Measurements from ENCODE around the gene NIFK.
"Not testable (repeated sequence)": the region's sequence is repeated elsewhere in the genome, so short reads cannot be mapped to it uniquely, and the experiment has no call there.

The NIFK gene

GRCh38 chr2:121764681-121765228 lies 28.1 kb upstream of the NIFK start:
- H3K36me3 ChIP-seq (ENCODE audit: control insufficient read depth in 1 of 2, insufficient read depth in 2 of 2, low read length in 2 of 2), result peaks cover 54 to 88% of the 10 kb centered on the region in 2 donors
- H3K4me3 ChIP-seq (ENCODE audit: low read depth in 1 of 2, low read length in 2 of 2), result no peak overlapping the region
- no peaks in the 10 kb centered on the region for H3K9me3 ChIP-seq (ENCODE audit: control insufficient read depth in 1 of 2, low read length in 2 of 2)
- no peaks in the 10 kb centered on the region for H3K27me3 ChIP-seq (ENCODE audit: low read depth, low read length)
- H3K27ac ChIP-seq (ENCODE audit: low read length), result no peak overlapping the region
- H3K4me1 ChIP-seq (ENCODE audit: control insufficient read depth in 1 of 2, insufficient read depth in 2 of 2, low read length in 2 of 2), result no peaks in the 10 kb centered on the region

- H3K4me3 ChIP-seq (ENCODE audit: low read depth in 1 of 2, low read length in 2 of 2), result peak within 1 kb of the TSS; percentile 99
- no peaks in the 10 kb centered on the region for H3K27me3 ChIP-seq (ENCODE audit: low read depth, low read length)
- no peaks in the 10 kb centered on the region for H3K9me3 ChIP-seq (ENCODE audit: control insufficient read depth in 1 of 2, low read length in 2 of 2)
- H3K36me3 ChIP-seq (ENCODE audit: control insufficient read depth in 1 of 2, insufficient read depth in 2 of 2, low read length in 2 of 2), result peaks cover 4 to 17% of the 10 kb centered on the region in 2 donors
- peaks cover 6 to 27% of the 10 kb centered on the region in 2 donors for H3K4me1 ChIP-seq (ENCODE audit: control insufficient read depth in 1 of 2, insufficient read depth in 2 of 2, low read length in 2 of 2)
- H3K27ac ChIP-seq (ENCODE audit: low read length), result peak within 1 kb of the TSS; percentile 82
Measured at GRCh38 chr2:121755237-121756111, 18.8 kb upstream of the NIFK start, which contains the start of gene TSN. TSN (plus strand) TSS chr2:121755651; CDS start chr2:121755780, 129 bp downstream.

DNA sequence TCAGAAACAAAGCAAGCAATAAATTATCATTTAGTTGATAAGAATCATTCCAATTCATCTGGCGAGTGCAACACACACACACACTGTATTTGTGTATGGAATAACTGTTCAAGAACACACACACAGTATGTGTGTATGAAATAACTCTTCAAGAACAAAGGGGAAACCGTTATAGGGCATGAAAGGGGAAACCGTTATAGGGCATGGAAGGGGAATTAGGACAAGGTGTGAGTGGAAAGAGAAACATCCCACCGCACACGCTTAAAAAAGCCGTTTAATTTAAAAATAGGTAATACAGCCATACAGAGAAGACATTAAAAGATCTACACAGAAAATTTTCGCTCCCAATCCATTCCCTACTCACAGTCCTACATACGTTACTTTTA lies 18.2 kb upstream of the NIFK start:
- Histone ChIP-seq H3K4me3 (ENCODE audit: low read depth in 1 of 2, low read length in 2 of 2) (peak overlapping the region; percentile 86 to 99), H3K4me1 (ENCODE audit: control insufficient read depth in 1 of 2, insufficient read depth in 2 of 2, low read length in 2 of 2) (peaks cover 6 to 27% of the 10 kb centered on the region in 2 donors), H3K27me3 (ENCODE audit: low read depth, low read length) (no peaks in the 10 kb centered on the region), H3K36me3 (ENCODE audit: control insufficient read depth in 1 of 2, insufficient read depth in 2 of 2, low read length in 2 of 2) (peaks cover 4 to 10% of the 10 kb centered on the region in 2 donors), H3K27ac (ENCODE audit: low read length) (peak overlapping the region; percentile 42), H3K9me3 (ENCODE audit: control insufficient read depth in 1 of 2, low read length in 2 of 2) (no peaks in the 10 kb centered on the region)

- Histone ChIP-seq H3K4me3 (ENCODE audit: low read depth in 1 of 2, low read length in 2 of 2) (no peak overlapping the region), H3K9me3 (ENCODE audit: control insufficient read depth in 1 of 2, low read length in 2 of 2) (no peaks in the 10 kb centered on the region), H3K36me3 (ENCODE audit: control insufficient read depth in 1 of 2, insufficient read depth in 2 of 2, low read length in 2 of 2) (no peaks in the 10 kb centered on the region), H3K27me3 (ENCODE audit: low read depth, low read length) (no peaks in the 10 kb centered on the region), H3K27ac (ENCODE audit: low read length) (no peak overlapping the region), H3K4me1 (ENCODE audit: control insufficient read depth in 1 of 2, insufficient read depth in 2 of 2, low read length in 2 of 2) (no peaks in the 10 kb centered on the region)
Measured at GRCh38 chr2:121748202-121748601, 11.5 kb upstream of the NIFK start.

- Histone ChIP-seq H3K27me3 (ENCODE audit: low read depth, low read length) (no peaks in the 10 kb centered on the region), H3K27ac (ENCODE audit: low read length) (no peak overlapping the region), H3K36me3 (ENCODE audit: control insufficient read depth in 1 of 2, insufficient read depth in 2 of 2, low read length in 2 of 2) (no peaks in the 10 kb centered on the region), H3K9me3 (ENCODE audit: control insufficient read depth in 1 of 2, low read length in 2 of 2) (no peaks in the 10 kb centered on the region), H3K4me3 (ENCODE audit: low read depth in 1 of 2, low read length in 2 of 2) (no peak overlapping the region), H3K4me1 (ENCODE audit: control insufficient read depth in 1 of 2, insufficient read depth in 2 of 2, low read length in 2 of 2) (no peaks in the 10 kb centered on the region)
Measured at GRCh38 chr2:121746071-121746578, 9.4 kb upstream of the NIFK start.

DNA sequence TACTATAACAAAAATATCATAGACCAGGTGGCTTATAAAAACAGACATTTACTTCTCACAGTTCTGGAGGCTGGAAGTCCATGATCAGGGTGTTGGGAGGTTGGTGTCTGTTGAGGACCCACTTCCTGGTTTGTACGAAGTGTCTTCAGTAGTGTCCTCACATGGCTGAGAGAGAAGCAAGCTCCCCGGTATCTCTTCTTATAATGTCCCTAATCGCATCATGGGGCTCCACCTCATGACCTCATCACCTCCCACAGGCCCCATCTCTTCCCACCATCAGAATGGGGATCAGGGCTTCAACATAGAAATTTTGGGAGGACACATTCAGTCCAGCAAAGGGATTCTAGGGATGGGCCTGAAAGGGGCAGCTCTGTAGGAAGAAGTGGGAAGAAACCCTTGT lies 4.8 kb upstream of the NIFK start:
- Histone ChIP-seq H3K36me3 (ENCODE audit: control insufficient read depth in 1 of 2, insufficient read depth in 2 of 2, low read length in 2 of 2) (no peaks in the 10 kb centered on the region), H3K4me1 (ENCODE audit: control insufficient read depth in 1 of 2, insufficient read depth in 2 of 2, low read length in 2 of 2) (peaks cover 0 to 5% of the 10 kb centered on the region in 2 donors), H3K27me3 (ENCODE audit: low read depth, low read length) (no peaks in the 10 kb centered on the region), H3K27ac (ENCODE audit: low read length) (no peak overlapping the region), H3K4me3 (ENCODE audit: low read depth in 1 of 2, low read length in 2 of 2) (no peak overlapping the region), H3K9me3 (ENCODE audit: control insufficient read depth in 1 of 2, low read length in 2 of 2) (no peaks in the 10 kb centered on the region)

- no peaks in the 10 kb centered on the region for H3K9me3 ChIP-seq (ENCODE audit: control insufficient read depth in 1 of 2, low read length in 2 of 2)
- H3K4me3 ChIP-seq (ENCODE audit: low read depth in 1 of 2, low read length in 2 of 2), result no peak overlapping the region
- no peak overlapping the region for H3K27ac ChIP-seq (ENCODE audit: low read length)
- no peaks in the 10 kb centered on the region for H3K27me3 ChIP-seq (ENCODE audit: low read depth, low read length)
- H3K4me1 ChIP-seq (ENCODE audit: control insufficient read depth in 1 of 2, insufficient read depth in 2 of 2, low read length in 2 of 2), result peaks cover 0 to 5% of the 10 kb centered on the region in 2 donors
- H3K36me3 ChIP-seq (ENCODE audit: control insufficient read depth in 1 of 2, insufficient read depth in 2 of 2, low read length in 2 of 2), result no peaks in the 10 kb centered on the region
Measured at GRCh38 chr2:121740973-121741372, 4.3 kb upstream of the NIFK start.

DNA sequence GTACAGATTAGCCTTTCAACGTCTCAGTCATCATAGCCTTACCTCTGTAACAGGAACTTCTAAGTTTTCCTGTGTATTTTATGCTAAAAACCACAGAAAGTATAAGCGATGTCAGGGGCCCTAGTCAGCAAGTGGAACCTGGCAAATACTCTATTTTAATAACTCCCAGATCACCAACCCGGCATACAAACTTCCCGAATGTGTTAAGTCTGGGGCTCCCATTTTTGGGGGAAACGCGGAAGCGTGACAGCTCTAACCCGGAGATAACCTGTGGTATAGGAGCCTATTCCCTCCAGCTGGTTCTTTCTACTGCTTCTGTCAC lies 574 bp downstream of the NIFK start:
- H3K9me3 ChIP-seq (ENCODE audit: control insufficient read depth in 1 of 2, low read length in 2 of 2), result no peaks in the 10 kb centered on the region
- H3K4me1 ChIP-seq (ENCODE audit: control insufficient read depth in 1 of 2, insufficient read depth in 2 of 2, low read length in 2 of 2), result peaks cover 0 to 5% of the 10 kb centered on the region in 2 donors
- peak overlapping the region; percentile 98 to 100 for H3K4me3 ChIP-seq (ENCODE audit: low read depth in 1 of 2, low read length in 2 of 2)
- H3K36me3 ChIP-seq (ENCODE audit: control insufficient read depth in 1 of 2, insufficient read depth in 2 of 2, low read length in 2 of 2), result peaks cover 16% of the 10 kb centered on the region in 2 donors
- peak overlapping the region; percentile 94 for H3K27ac ChIP-seq (ENCODE audit: low read length)
- no peaks in the 10 kb centered on the region for H3K27me3 ChIP-seq (ENCODE audit: low read depth, low read length)

- Histone ChIP-seq H3K27me3 (ENCODE audit: low read depth, low read length) (no peaks in the 10 kb centered on the region), H3K36me3 (ENCODE audit: control insufficient read depth in 1 of 2, insufficient read depth in 2 of 2, low read length in 2 of 2) (peaks cover 21% of the 10 kb centered on the region in 2 donors), H3K4me1 (ENCODE audit: control insufficient read depth in 1 of 2, insufficient read depth in 2 of 2, low read length in 2 of 2) (peaks cover 0 to 5% of the 10 kb centered on the region in 2 donors), H3K4me3 (ENCODE audit: low read depth in 1 of 2, low read length in 2 of 2) (peak overlapping the region; percentile 98 to 100), H3K27ac (ENCODE audit: low read length) (peak overlapping the region; percentile 94), H3K9me3 (ENCODE audit: control insufficient read depth in 1 of 2, low read length in 2 of 2) (no peaks in the 10 kb centered on the region)
Measured at GRCh38 chr2:121735518-121736074, 1.1 kb downstream of the NIFK start.

DNA sequence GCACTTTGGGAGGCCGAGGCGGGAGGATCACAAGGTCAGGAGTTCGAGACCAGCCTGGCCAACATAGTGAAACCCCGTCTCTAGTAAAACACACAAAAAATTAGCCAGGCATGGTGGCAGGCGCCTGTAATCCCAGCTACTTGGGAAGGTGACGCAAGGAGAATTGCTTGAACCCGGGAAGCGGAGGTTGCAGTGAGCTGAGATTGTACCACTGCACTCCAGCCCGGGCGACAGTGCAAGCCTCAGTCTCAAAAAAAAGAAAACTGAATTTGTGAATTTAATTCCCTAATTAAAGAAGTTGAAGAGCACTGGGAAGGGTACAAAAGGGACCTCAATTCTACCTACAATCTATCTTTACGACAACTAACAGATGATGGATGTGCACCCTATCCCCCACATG lies 2.1 kb downstream of the NIFK start:
- not testable (repeated sequence) for H3K27ac ChIP-seq (ENCODE audit: low read length); H3K9me3 ChIP-seq (ENCODE audit: control insufficient read depth in 1 of 2, low read length in 2 of 2); H3K4me1 ChIP-seq (ENCODE audit: control insufficient read depth in 1 of 2, insufficient read depth in 2 of 2, low read length in 2 of 2); H3K4me3 ChIP-seq (ENCODE audit: low read depth in 1 of 2, low read length in 2 of 2); H3K27me3 ChIP-seq (ENCODE audit: low read depth, low read length)
- H3K36me3 ChIP-seq (ENCODE audit: control insufficient read depth in 1 of 2, insufficient read depth in 2 of 2, low read length in 2 of 2), result peaks cover 25 to 32% of the 10 kb centered on the region in 2 donors

GRCh38 chr2:121731366-121731765 lies 5.3 kb downstream of the NIFK start:
- no peaks in the 10 kb centered on the region for H3K27me3 ChIP-seq (ENCODE audit: low read depth, low read length)
- H3K36me3 ChIP-seq (ENCODE audit: control insufficient read depth in 1 of 2, insufficient read depth in 2 of 2, low read length in 2 of 2), result peaks cover 46 to 59% of the 10 kb centered on the region in 2 donors
- no peaks in the 10 kb centered on the region for H3K9me3 ChIP-seq (ENCODE audit: control insufficient read depth in 1 of 2, low read length in 2 of 2)

More at GRCh38 chr2:121731366-121731765, 5.3 kb downstream of the NIFK start:
- Histone ChIP-seq H3K4me1 (ENCODE audit: control insufficient read depth in 1 of 2, insufficient read depth in 2 of 2, low read length in 2 of 2) (no peaks in the 10 kb centered on the region), H3K4me3 (ENCODE audit: low read depth in 1 of 2, low read length in 2 of 2) (no peak overlapping the region), H3K27ac (ENCODE audit: low read length) (no peak overlapping the region)

Data from muscle layer of duodenum (tissue), 2 donors.